Neural cell (in vitro differentiated cells): ENCODE results near the gene PTPRN2. TPM values are rescaled to one million over a fixed set of nuclear protein-coding genes. Genes with fewer than 3 reads are reported as not detected.

Experiments
- H2AFZ ChIP-seq: fragments of 200-600, 300-800 bp; sonication (generic), shearing (Covaris generic); 2 replicates; pipeline ENCODE4 v1.6.0; 2014; ENCODE audit warnings: low read depth, mild to moderate bottlenecking, antibody characterized with exemption, low read length, moderate library complexity
- H3F3A ChIP-seq: fragments of 200-600 bp; shearing (Covaris generic); 2 replicates; pipeline ENCODE4 v1.6.1; 2016; ENCODE audit warnings: mild to moderate bottlenecking, moderate library complexity, mixed read lengths, antibody characterized with exemption, low read length; ENCODE audit not compliant: insufficient read depth, poor library complexity, severe bottlenecking
- H3K27ac ChIP-seq: fragments of 200-600, 300-800 bp; sonication (generic), shearing (Covaris generic); 2 replicates; pipeline ENCODE4 v1.5.1; 2014; ENCODE audit warnings: mild to moderate bottlenecking, low read length, moderate library complexity
- H3K27me3 ChIP-seq: fragments of 300-800, 200-600 bp; sonication (generic), shearing (Covaris generic); 2 replicates; pipeline ENCODE4 v1.6.0; 2014; ENCODE audit warnings: mild to moderate bottlenecking, low read depth, low read length, moderate library complexity; ENCODE audit not compliant: insufficient read depth
- H3K36me3 ChIP-seq: fragments of 300-800, 200-600 bp; sonication (generic), shearing (Covaris generic); 2 replicates; pipeline ENCODE4 v1.5.1; 2014; ENCODE audit warnings: mild to moderate bottlenecking, antibody characterized with exemption, low read length, moderate library complexity; ENCODE audit not compliant: insufficient read depth
- H3K4me2 ChIP-seq: fragments of 300-800, 200-600 bp; sonication (generic), shearing (Covaris generic); 2 replicates; pipeline ENCODE4 v1.6.0; 2014; ENCODE audit warnings: mild to moderate bottlenecking, low read length
- H3K4me3 ChIP-seq: fragments of 300-800, 200-600 bp; sonication (generic), shearing (Covaris generic); 2 replicates; pipeline ENCODE4 v1.5.1; 2014; ENCODE audit warnings: mild to moderate bottlenecking, low read length, moderate library complexity
- H3K79me2 ChIP-seq: fragments of 200-600 bp; shearing (Covaris generic); replicated peaks from 2 replicates; pipeline ENCODE4 v1.6.0; 2014; ENCODE audit warnings: mild to moderate bottlenecking, low read length, moderate library complexity; ENCODE audit not compliant: insufficient read depth
- H3K9ac ChIP-seq: fragments of 300-800, 200-600 bp; sonication (generic), shearing (Covaris generic); 2 replicates; pipeline ENCODE4 v1.6.1; 2016; ENCODE audit warnings: mild to moderate bottlenecking, low read length, mixed read lengths
- H3K9me2 ChIP-seq: fragments of 200-600 bp; shearing (Covaris generic); 2 replicates; pipeline ENCODE4 v1.6.1; 2016; ENCODE audit warnings: mild to moderate bottlenecking, low read length, mixed read lengths; ENCODE audit not compliant: insufficient read depth
- H3K9me3 ChIP-seq: fragments of 200-600, 300-800 bp; sonication (generic), shearing (Covaris generic); 2 replicates; pipeline ENCODE4 v1.6.1; 2016; ENCODE audit warnings: mild to moderate bottlenecking, mixed run types, low read length, moderate library complexity, mixed read lengths
- H4K20me1 ChIP-seq: fragments of 200-600 bp; shearing (Covaris generic); 2 replicates; pipeline ENCODE4 v1.6.1; 2016; ENCODE audit warnings: mild to moderate bottlenecking, mixed run types; ENCODE audit not compliant: insufficient read depth
- EP300 ChIP-seq: fragments of 450-650 bp; conservative IDR thresholded peaks from 2 replicates; pipeline ENCODE4 v1.6.1; 2014; ENCODE audit warnings: antibody characterized with exemption, mild to moderate bottlenecking, moderate library complexity; ENCODE audit not compliant: poor library complexity, severe bottlenecking
- EZH2 ChIP-seq: fragments of 200-600, 300-800 bp; shearing (Covaris generic), sonication (generic); IDR thresholded peaks from 2 replicates; pipeline ENCODE4 v1.6.1; 2014; ENCODE audit warnings: antibody characterized with exemption, low read length, borderline replicate concordance, mild to moderate bottlenecking; ENCODE audit not compliant: insufficient read depth, poor library complexity, severe bottlenecking
- MXI1 ChIP-seq: fragments of 450-650 bp; conservative IDR thresholded peaks from 2 replicates; pipeline ENCODE4 v1.6.1; 2014; ENCODE audit warnings: antibody characterized with exemption, mild to moderate bottlenecking; ENCODE audit not compliant: poor library complexity, severe bottlenecking
- POLR2AphosphoS5 ChIP-seq: IDR thresholded peaks from 2 replicates; pipeline ENCODE4 v1.6.1; 2012
- RAD21 ChIP-seq: fragments of 450-650 bp; conservative IDR thresholded peaks from 2 replicates; pipeline ENCODE4 v1.6.1; 2014; ENCODE audit warnings: antibody characterized with exemption, mild to moderate bottlenecking, moderate library complexity
- SMC3 ChIP-seq: fragments of 450-650 bp; conservative IDR thresholded peaks from 2 replicates; pipeline ENCODE4 v1.6.1; 2014; ENCODE audit warnings: antibody characterized with exemption, mild to moderate bottlenecking, moderate library complexity; ENCODE audit not compliant: poor library complexity
- TAF1 ChIP-seq: IDR thresholded peaks from 2 replicates; pipeline ENCODE4 v1.6.1; 2012; ENCODE audit warnings: low read depth
- polyA plus RNA-seq: library from polyadenylated mRNA; depleted of rRNA; stranded (reverse); fragments of >200 nt; gene quantifications from 2 replicates; pipeline ENCODE4 v1.2.3, GENCODE V29; 2014
- TF ChIP-seq, protein P1 (sequence below): fragments of 450-650 bp; IDR thresholded peaks from 2 replicates; pipeline ENCODE4 v1.5.1; 2014; ENCODE audit warnings: antibody characterized with exemption, mild to moderate bottlenecking, moderate library complexity; ENCODE audit not compliant: poor library complexity, severe bottlenecking
- TF ChIP-seq, protein P2 (sequence below): IDR thresholded peaks from 2 replicates; pipeline ENCODE4 v1.6.1; 2012; ENCODE audit warnings: borderline replicate concordance

The PTPRN2 gene
- polyA plus RNA-seq, 1 donor from 2014 or later: 31.0 TPM

DNA sequence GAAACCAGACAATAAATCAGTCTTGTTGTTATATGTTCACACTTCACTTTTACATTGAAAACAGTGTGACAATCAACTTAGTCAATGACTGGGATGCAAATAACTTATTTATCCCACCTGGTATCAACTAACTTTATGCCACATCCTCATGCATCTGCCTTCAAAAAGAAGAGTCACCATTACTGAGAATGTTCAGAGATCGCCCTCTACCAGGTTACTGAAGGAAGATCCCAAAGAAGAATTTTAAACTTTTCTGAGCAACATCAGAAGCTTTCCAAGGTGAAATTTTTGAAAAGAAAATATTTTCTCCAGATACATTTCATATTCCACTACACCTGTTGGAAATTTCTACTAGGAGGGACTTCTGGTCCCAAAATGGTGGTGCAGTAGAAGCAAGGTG, 359.5 kb downstream of the PTPRN2 start:
- Histone ChIP-seq H3K9me3 (no peaks in the 10 kb centered on the region), H4K20me1 (no peaks in the 10 kb centered on the region), H2AFZ (no peak overlapping the region), H3K36me3 (no peaks in the 10 kb centered on the region), H3K79me2 (no peaks in the 10 kb centered on the region), H3K4me2 (no peak overlapping the region), H3K9ac (no peak overlapping the region), H3K9me2 (no peaks in the 10 kb centered on the region), H3K27ac (no peak overlapping the region), H3K4me3 (no peak overlapping the region), H3K27me3 (no peaks in the 10 kb centered on the region), H3F3A (no peaks in the 10 kb centered on the region)
- TF ChIP-seq SMC3 (no peak), RAD21 (peak; percentile 34)

DNA sequence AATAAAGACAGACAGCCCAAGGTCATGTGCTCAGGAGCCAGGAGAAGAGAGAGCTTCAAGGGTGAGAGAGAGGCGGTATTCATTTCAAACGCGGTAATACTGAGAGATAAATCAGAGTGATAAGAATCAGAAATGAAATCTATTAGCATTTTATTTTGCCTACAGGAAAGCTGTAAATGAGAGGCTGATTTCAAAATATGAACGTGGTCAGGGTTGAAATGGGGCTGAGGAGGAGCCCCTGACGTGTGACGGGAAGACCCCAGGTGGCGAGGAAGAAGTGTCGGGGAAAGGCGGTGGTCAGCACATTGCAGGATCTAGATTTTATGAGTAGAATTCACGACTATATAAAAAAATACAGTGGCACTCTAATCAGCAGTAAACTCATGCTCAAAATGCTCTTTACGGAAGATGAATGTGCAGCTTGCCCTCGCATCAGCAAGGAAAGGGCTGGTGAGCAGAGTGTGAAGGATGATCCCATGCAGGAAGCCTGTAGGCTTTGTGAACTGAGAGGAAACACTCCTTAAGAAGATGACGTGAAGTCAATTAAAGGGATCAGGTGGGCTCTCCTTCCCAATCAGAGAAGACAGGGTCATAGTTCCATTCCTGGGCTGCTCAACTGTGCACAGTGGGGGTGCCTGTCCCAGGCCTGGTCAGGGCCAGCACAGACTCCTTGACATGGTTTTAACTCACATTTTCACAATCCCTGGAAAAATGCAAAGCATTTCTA, 360.2 kb downstream of the PTPRN2 start:
- H3K9ac ChIP-seq: no peak overlapping the region
- no peaks in the 10 kb centered on the region for H3K27me3 ChIP-seq
- H2AFZ ChIP-seq: no peak overlapping the region
- no peaks in the 10 kb centered on the region for H3K9me3 ChIP-seq
- no peak for TF ChIP-seq MXI1
- no peak for TF ChIP-seq TAF1
- TF ChIP-seq EZH2: no peak
- TF ChIP-seq RAD21: no peak
- TF ChIP-seq SMC3: no peak
- TF ChIP-seq POLR2AphosphoS5: no peak
- TF ChIP-seq, protein P1, sequence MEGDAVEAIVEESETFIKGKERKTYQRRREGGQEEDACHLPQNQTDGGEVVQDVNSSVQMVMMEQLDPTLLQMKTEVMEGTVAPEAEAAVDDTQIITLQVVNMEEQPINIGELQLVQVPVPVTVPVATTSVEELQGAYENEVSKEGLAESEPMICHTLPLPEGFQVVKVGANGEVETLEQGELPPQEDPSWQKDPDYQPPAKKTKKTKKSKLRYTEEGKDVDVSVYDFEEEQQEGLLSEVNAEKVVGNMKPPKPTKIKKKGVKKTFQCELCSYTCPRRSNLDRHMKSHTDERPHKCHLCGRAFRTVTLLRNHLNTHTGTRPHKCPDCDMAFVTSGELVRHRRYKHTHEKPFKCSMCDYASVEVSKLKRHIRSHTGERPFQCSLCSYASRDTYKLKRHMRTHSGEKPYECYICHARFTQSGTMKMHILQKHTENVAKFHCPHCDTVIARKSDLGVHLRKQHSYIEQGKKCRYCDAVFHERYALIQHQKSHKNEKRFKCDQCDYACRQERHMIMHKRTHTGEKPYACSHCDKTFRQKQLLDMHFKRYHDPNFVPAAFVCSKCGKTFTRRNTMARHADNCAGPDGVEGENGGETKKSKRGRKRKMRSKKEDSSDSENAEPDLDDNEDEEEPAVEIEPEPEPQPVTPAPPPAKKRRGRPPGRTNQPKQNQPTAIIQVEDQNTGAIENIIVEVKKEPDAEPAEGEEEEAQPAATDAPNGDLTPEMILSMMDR: no peak
- no peak for TF ChIP-seq EP300
- TF ChIP-seq, protein P2, sequence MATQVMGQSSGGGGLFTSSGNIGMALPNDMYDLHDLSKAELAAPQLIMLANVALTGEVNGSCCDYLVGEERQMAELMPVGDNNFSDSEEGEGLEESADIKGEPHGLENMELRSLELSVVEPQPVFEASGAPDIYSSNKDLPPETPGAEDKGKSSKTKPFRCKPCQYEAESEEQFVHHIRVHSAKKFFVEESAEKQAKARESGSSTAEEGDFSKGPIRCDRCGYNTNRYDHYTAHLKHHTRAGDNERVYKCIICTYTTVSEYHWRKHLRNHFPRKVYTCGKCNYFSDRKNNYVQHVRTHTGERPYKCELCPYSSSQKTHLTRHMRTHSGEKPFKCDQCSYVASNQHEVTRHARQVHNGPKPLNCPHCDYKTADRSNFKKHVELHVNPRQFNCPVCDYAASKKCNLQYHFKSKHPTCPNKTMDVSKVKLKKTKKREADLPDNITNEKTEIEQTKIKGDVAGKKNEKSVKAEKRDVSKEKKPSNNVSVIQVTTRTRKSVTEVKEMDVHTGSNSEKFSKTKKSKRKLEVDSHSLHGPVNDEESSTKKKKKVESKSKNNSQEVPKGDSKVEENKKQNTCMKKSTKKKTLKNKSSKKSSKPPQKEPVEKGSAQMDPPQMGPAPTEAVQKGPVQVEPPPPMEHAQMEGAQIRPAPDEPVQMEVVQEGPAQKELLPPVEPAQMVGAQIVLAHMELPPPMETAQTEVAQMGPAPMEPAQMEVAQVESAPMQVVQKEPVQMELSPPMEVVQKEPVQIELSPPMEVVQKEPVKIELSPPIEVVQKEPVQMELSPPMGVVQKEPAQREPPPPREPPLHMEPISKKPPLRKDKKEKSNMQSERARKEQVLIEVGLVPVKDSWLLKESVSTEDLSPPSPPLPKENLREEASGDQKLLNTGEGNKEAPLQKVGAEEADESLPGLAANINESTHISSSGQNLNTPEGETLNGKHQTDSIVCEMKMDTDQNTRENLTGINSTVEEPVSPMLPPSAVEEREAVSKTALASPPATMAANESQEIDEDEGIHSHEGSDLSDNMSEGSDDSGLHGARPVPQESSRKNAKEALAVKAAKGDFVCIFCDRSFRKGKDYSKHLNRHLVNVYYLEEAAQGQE: no peak
- no peak overlapping the region for H3K4me2 ChIP-seq
- H3F3A ChIP-seq: no peaks in the 10 kb centered on the region
- H3K9me2 ChIP-seq: no peaks in the 10 kb centered on the region
- H3K4me3 ChIP-seq: no peak overlapping the region
- no peaks in the 10 kb centered on the region for H4K20me1 ChIP-seq
- H3K79me2 ChIP-seq: no peaks in the 10 kb centered on the region
- no peak overlapping the region for H3K27ac ChIP-seq
- no peaks in the 10 kb centered on the region for H3K36me3 ChIP-seq
